Karpas-422 (cell line): ENCODE data around the gene RNU6-9. TPM values are rescaled to one million over a fixed set of nuclear protein-coding genes. Genes with fewer than 3 reads are reported as not detected.

Source experiments
- DNase-seq: peaks from one replicate; pipeline ENCODE4 v3.0.0-alpha.2; 2015
- H2AFZ ChIP-seq: fragments of 200-600 bp; sonication (generic); 2 replicates; pipeline ENCODE4 v1.6.1; 2014; ENCODE audit warnings: antibody characterized with exemption, low read length, mixed read lengths
- H3K27ac ChIP-seq: fragments of 200-600 bp; sonication (generic); 2 replicates; pipeline ENCODE4 v1.5.1; 2014; ENCODE audit warnings: mild to moderate bottlenecking, low read length, moderate library complexity
- H3K27me3 ChIP-seq: fragments of 200-600 bp; sonication (generic); 2 replicates; pipeline ENCODE4 v1.6.1; 2014; ENCODE audit warnings: low read length, mixed read lengths
- H3K36me3 ChIP-seq: fragments of 200-600 bp; sonication (generic); 2 replicates; pipeline ENCODE4 v1.6.1; 2014; ENCODE audit warnings: low read length, mixed read lengths; ENCODE audit not compliant: insufficient read depth
- H3K4me1 ChIP-seq: fragments of 200-600 bp; sonication (generic); 2 replicates; pipeline ENCODE4 v1.6.1; 2014; ENCODE audit warnings: mild to moderate bottlenecking, low read length, mixed read lengths
- H3K4me2 ChIP-seq: fragments of 200-600 bp; sonication (generic); 2 replicates; pipeline ENCODE4 v1.6.1; 2014; ENCODE audit warnings: low read length, low read depth, mild to moderate bottlenecking; ENCODE audit not compliant: poor library complexity, severe bottlenecking
- H3K4me3 ChIP-seq: fragments of 200-600 bp; sonication (generic); 2 replicates; pipeline ENCODE4 v1.5.1; 2014; ENCODE audit warnings: mild to moderate bottlenecking, antibody characterized with exemption, low read length, mixed read lengths
- H3K79me2 ChIP-seq: fragments of 200-600 bp; sonication (generic); 2 replicates; pipeline ENCODE4 v1.6.1; 2014; ENCODE audit warnings: mild to moderate bottlenecking, low read length, mixed read lengths
- H3K9ac ChIP-seq: fragments of 200-600 bp; sonication (generic); 2 replicates; pipeline ENCODE4 v1.6.0; 2014; ENCODE audit warnings: low read length
- H3K9me2 ChIP-seq: fragments of 200-600 bp; sonication (generic), shearing (Covaris generic); replicated peaks from 2 replicates; pipeline ENCODE4 v1.6.0; 2014; ENCODE audit warnings: mild to moderate bottlenecking, low read length, moderate library complexity; ENCODE audit not compliant: insufficient read depth
- H3K9me3 ChIP-seq: fragments of 300-700, 200-600 bp; sonication (generic); 2 replicates; pipeline ENCODE4 v1.6.1; 2014; ENCODE audit warnings: low read length, mixed read lengths
- H4K20me1 ChIP-seq: fragments of 200-600 bp; sonication (generic); 2 replicates; pipeline ENCODE4 v1.6.1; 2014; ENCODE audit warnings: mild to moderate bottlenecking, antibody characterized with exemption, low read length, low read depth; ENCODE audit not compliant: insufficient read depth
- total RNA-seq: library from RNA; depleted of rRNA; stranded (reverse); fragments of >200 nt; shearing (Covaris generic); gene quantifications from 2 replicates; pipeline ENCODE4 v1.2.3, GENCODE V29; 2014; ENCODE audit warnings: low replicate concordance

Gene RNU6-9
- total RNA-seq, 1 experiment from 2014 or later = not detected

DNA sequence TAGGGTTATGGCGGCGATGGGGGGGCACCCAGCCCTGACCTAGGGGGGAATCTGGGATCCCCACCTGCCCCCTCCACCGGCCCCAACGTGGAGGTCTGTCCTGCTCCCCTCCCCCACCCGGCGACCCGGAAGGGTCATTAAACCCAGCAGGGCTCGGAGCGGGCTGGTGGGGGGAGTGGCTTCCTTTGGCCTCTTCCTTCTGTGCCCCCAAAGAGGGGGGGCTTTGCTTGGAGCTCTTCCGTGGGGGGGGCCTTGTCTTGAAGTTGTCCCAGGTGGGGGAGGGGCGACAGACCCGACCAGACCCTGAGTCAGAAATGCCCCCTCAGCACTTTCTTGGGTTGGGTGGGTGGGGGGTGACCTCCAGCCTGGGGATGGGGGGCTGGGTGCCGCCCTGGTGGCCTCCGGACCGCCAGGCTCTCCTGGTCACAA is 34.1 kb downstream of the RNU6-9 start:
- H4K20me1 ChIP-seq = peaks cover 5% of the 10 kb centered on the region; the same call in 1 of the 2 replicates
- H3K4me1 ChIP-seq = peaks cover 25% of the 10 kb centered on the region
- DNase-seq = no peak
- H3K9me3 ChIP-seq = no peaks in the 10 kb centered on the region
- no peaks in the 10 kb centered on the region for H3K79me2 ChIP-seq
- peak overlapping the region; percentile 76; the same call in 1 of the 2 replicates for H3K4me3 ChIP-seq
- H3K27ac ChIP-seq = no peak overlapping the region
- peak overlapping the region; percentile 99 for H3K4me2 ChIP-seq
- no peak overlapping the region for H3K9ac ChIP-seq
- H3K27me3 ChIP-seq = no peaks in the 10 kb centered on the region
- no peak overlapping the region for H2AFZ ChIP-seq
- no peaks in the 10 kb centered on the region for H3K9me2 ChIP-seq
- H3K36me3 ChIP-seq = no peaks in the 10 kb centered on the region

DNA sequence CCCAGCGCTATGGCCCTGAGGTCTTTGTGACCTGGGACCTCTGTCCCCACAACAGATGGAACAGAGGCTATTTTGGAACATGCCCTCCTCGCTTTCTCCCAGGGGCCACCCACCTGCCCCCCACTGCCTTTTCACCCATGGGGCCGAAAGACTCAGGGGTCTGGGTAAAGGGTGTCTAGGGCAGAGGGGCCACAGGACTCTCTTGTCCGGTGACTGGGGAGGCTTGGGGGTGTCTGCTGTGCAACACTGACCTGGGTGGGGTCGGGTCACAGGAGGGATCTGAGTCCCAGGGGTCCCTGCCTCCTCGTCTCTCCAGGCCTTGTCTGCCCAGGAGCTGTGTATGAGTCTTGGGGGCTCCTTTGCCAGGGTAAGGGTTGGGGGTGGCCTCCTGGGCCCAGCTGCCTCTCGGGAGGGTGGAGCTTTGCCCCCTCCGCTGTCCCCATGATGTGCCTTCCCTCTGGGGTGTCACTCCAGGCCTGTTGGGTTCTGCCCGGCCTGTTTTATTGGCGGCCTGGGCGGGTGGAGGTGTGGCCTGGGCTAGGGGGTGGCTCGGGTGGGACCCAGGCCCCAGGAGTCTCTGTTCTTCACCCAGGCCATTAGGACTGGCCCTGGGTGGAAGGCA is 34.6 kb downstream of the RNU6-9 start:
- H3K9me2 ChIP-seq = no peaks in the 10 kb centered on the region
- no peak overlapping the region for H2AFZ ChIP-seq
- no peaks in the 10 kb centered on the region for H3K36me3 ChIP-seq
- peaks cover 5% of the 10 kb centered on the region; the same call in 1 of the 2 replicates for H4K20me1 ChIP-seq
- H3K27ac ChIP-seq = no peak overlapping the region
- no peak overlapping the region for H3K9ac ChIP-seq
- no peak for DNase-seq
- H3K4me2 ChIP-seq = no peak overlapping the region
- H3K4me1 ChIP-seq = peaks cover 25% of the 10 kb centered on the region
- H3K4me3 ChIP-seq = no peak overlapping the region
- no peaks in the 10 kb centered on the region for H3K27me3 ChIP-seq
- H3K79me2 ChIP-seq = no peaks in the 10 kb centered on the region
- no peaks in the 10 kb centered on the region for H3K9me3 ChIP-seq

DNA sequence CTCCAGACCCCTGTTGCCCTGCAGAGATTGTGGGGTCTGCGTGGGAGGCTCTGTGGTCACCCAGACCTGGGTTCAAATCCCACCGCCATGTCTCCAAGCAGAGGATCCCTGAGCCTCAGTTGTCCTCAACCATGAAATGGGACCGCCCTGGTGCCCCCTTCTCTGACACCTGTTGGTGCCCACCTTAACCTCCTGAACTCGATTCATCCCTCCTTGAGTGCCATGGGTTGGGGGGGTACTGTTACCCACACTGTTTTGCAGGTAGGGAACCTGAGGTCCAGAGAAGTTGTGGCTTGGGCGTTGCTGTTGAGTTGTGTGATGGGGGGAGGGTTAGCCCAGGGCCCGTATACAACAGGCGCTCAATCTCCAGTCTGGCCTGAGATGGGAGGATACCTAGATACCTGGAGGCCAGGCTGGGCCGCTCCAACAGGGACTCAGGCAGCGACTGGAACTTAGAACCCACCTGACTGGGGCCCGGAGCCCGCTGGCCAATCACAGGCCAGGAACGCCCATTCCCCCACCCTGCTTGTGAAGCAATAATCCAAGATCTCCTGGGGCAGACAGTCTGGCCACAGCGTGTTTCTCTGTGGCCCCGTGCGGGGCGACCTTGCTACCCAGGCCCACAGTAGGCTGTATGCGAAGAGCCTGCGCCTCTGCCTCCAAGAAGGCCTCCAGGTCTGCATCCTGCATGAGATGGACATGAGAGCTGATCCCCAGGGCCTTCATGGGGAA is 35.4 kb downstream of the RNU6-9 start:
- no peak overlapping the region for H3K4me2 ChIP-seq
- no peaks in the 10 kb centered on the region for H3K79me2 ChIP-seq
- peaks cover 5% of the 10 kb centered on the region; the same call in 1 of the 2 replicates for H4K20me1 ChIP-seq
- no peaks in the 10 kb centered on the region for H3K9me2 ChIP-seq
- peaks cover 25% of the 10 kb centered on the region for H3K4me1 ChIP-seq
- H3K9ac ChIP-seq = no peak overlapping the region
- H3K27me3 ChIP-seq = no peaks in the 10 kb centered on the region
- no peak overlapping the region for H3K27ac ChIP-seq
- no peaks in the 10 kb centered on the region for H3K9me3 ChIP-seq
- H2AFZ ChIP-seq = no peak overlapping the region
- H3K36me3 ChIP-seq = no peaks in the 10 kb centered on the region
- no peak overlapping the region for H3K4me3 ChIP-seq
- no peak for DNase-seq

DNA sequence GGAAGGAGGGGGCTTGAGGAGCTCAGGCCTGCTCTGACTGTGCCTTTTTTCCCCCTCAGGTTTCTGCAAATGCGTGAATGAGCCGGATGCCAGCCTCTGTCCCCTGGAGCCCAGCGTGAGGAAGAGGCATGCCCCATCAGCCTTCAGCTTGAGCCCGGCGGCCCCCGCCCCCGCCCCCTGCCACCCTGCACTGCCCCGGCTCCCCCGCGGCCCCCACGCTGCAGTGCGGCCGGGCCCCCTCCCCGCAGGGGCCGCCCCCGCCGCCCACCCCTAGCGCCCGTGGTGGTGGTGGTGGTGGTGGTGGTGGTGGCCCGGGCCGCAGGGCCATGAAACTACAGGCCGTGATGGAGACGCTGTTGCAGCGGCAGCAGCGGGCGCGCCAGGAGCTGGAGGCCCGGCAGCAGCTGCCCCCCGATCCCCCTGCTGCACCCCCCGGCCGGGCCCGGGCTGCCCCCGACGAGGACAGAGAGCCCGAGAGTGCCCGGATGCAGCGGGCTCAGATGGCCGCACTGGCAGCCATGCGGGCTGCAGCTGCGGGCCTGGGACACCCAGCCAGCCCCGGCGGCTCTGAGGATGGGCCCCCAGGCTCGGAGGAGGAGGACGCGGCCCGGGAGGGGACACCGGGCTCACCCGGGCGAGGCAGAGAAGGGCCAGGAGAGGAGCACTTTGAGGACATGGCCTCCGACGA is 36.1 kb downstream of the RNU6-9 start:
- no peak overlapping the region for H2AFZ ChIP-seq
- H3K36me3 ChIP-seq = no peaks in the 10 kb centered on the region
- no peak overlapping the region for H3K4me2 ChIP-seq
- H3K79me2 ChIP-seq = no peaks in the 10 kb centered on the region
- no peak overlapping the region for H3K4me3 ChIP-seq
- H4K20me1 ChIP-seq = peaks cover 5% of the 10 kb centered on the region; the same call in 1 of the 2 replicates
- H3K27me3 ChIP-seq = no peaks in the 10 kb centered on the region
- DNase-seq = no peak
- no peaks in the 10 kb centered on the region for H3K9me2 ChIP-seq
- no peak overlapping the region for H3K27ac ChIP-seq
- H3K9me3 ChIP-seq = no peaks in the 10 kb centered on the region
- no peak overlapping the region for H3K9ac ChIP-seq
- H3K4me1 ChIP-seq = peaks cover 25% of the 10 kb centered on the region

DNA sequence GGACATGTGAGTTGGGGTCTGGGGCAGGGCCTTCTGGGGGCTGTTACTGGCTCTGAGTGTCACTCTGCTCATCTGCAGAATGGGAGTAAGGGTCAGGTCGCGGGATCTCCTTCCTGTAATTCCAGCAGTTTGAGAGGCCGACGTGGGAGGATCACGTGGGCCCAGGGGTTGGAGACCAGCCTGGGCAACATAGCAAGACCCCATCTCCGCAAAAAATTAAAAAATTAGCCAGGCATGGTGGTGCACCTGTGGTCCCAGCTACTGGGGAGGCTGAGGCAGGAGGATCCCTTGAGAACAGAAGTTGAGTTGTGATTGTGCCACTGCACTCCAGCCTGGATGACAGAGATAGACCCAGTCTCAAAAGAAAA is 36.6 kb downstream of the RNU6-9 start:
- Histone ChIP-seq H3K4me1 (peaks cover 23% of the 10 kb centered on the region), H2AFZ (no peak overlapping the region), H4K20me1 (peaks cover 5% of the 10 kb centered on the region; the same call in 1 of the 2 replicates), H3K36me3 (no peaks in the 10 kb centered on the region), H3K27me3 (no peaks in the 10 kb centered on the region), H3K27ac (no peak overlapping the region), H3K9me2 (no peaks in the 10 kb centered on the region), H3K4me2 (no peak overlapping the region), H3K79me2 (no peaks in the 10 kb centered on the region), H3K9ac (no peak overlapping the region), H3K4me3 (no peak overlapping the region), H3K9me3 (no peaks in the 10 kb centered on the region)
- DNase-seq = no peak

DNA sequence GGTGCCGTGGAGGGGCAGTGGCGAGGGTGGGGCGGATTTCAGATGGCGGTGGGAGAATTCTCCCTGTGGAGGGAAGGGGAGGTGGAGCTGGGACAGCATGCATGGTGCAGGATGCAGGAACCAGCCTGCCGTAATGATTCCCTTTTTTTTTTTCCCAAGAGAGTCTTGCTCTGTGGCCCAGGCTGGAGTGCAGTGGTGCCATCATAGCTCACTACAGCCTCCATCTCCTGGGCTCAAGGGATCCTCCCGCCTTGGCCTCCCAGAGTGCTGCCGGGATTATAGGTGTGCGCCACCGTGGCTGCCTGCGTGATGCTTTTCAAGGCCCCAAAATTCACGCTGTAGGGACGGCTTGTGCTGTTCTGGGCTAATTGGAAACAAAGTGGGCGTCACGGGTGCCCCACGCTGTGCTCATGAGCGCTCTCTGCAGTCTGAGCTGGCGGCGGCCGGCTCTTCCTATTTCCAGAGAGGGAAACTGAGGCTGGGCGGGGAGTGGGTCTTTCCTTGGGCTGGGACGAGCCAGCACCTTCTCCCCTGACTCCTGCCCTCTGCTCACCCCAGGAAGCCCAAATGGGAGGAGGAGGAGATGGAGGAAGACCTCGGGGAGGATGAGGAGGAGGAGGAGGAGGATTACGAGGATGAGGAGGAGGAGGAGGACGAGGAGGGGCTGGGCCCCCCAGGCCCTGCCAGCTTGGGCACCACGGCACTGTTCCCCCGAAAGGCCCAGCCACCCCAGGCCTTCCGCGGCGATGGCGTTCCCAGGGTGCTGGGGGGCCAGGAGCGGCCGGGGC is 38.8 kb downstream of the RNU6-9 start:
- Histone ChIP-seq H3K4me2 (no peak overlapping the region), H3K4me3 (no peak overlapping the region), H3K27ac (no peak overlapping the region), H4K20me1 (peaks cover 5% of the 10 kb centered on the region; the same call in 1 of the 2 replicates), H3K27me3 (no peaks in the 10 kb centered on the region), H3K79me2 (no peaks in the 10 kb centered on the region), H3K36me3 (no peaks in the 10 kb centered on the region), H3K9me2 (no peaks in the 10 kb centered on the region), H3K4me1 (peaks cover 4% of the 10 kb centered on the region), H3K9me3 (no peaks in the 10 kb centered on the region), H3K9ac (no peak overlapping the region), H2AFZ (no peak overlapping the region)
- DNase-seq = no peak

DNA sequence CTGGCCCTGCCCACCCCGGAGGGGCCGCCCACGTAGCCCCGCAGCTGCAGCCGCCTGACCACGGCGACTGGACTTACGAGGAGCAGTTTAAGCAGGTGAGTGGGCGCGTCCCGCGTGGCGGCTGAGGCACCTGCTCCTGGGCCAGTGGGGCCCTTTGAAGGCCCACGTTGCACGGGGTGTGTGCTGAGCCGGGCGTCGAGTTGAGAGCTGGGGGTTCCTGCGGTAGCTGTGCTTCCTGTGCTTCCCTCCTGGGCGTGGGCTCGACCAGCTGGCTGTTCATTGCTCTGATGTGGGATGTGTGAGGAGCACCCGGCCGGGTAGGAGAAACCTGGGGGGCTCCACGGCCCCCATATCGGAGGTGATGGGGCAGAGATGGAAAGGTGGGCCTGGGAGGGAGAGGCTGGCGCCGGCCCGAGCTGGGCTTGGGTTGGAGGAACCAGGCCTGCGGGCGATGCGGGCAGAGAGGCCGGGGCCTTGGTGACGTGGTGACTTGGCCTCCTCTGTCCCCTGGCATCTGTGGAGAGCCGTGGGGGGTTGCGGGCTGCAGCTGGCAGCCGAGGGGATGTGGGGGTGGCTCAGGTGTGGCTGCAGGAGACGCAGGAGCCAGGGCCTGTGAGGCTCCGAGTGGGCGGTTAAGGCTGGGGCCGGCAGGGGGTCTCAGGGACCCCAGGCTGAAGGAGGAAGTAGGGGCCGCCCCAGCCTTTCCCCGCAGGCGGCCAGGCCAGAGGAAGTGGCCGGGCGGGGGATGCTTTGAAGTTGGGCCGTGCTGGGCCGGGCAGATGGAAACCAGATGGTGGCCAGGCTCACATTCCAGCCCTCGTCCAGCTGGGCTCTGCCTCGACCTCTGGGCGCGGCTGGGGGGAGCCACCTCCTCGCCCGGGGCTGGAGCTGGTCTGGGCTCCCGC is 39.6 kb downstream of the RNU6-9 start:
- H3K4me1 ChIP-seq = no peaks in the 10 kb centered on the region
- no peak overlapping the region for H3K4me3 ChIP-seq
- no peaks in the 10 kb centered on the region for H3K36me3 ChIP-seq
- peaks cover 5% of the 10 kb centered on the region; the same call in 1 of the 2 replicates for H4K20me1 ChIP-seq
- no peak overlapping the region for H2AFZ ChIP-seq
- H3K9me3 ChIP-seq = no peaks in the 10 kb centered on the region
- no peaks in the 10 kb centered on the region for H3K9me2 ChIP-seq
- H3K9ac ChIP-seq = no peak overlapping the region
- no peak overlapping the region for H3K27ac ChIP-seq
- H3K4me2 ChIP-seq = no peak overlapping the region
- no peaks in the 10 kb centered on the region for H3K27me3 ChIP-seq
- H3K79me2 ChIP-seq = no peaks in the 10 kb centered on the region
- DNase-seq = no peak
